GM12878 (cell line): Measurements from ENCODE around the gene CLCNKA. TPM values are rescaled to one million over a fixed set of nuclear protein-coding genes. Genes with fewer than 3 reads are reported as not detected.

ENCODE experiments used
- ATAC-seq: fragments of 200-7000 bp; cut with Tn5 transposase; 3 replicates; pipeline ENCODE4 v1.9.1; 2020; ENCODE audit warnings: mild to moderate bottlenecking, moderate library complexity
- BruUV-seq: library from RNA; stranded (reverse); fragments of 400-500 nt; replicated peaks from 2 replicates; lab custom pipeline; 2021; lab: Mats Ljungman, UMichigan
- CTCF ChIA-PET: fragments of 300-600 bp; sonication (Branson Sonifier 250); formaldehyde crosslinking; extraction: SDS; loops from one replicate; lab custom pipeline; 2021; ENCODE audit warnings: inconsistent platforms; lab: Yijun Ruan, JAX
- POLR2A ChIA-PET: fragments of 350-600 bp; formaldehyde crosslinking; extraction: SDS; loops from one replicate; lab custom pipeline; 2021; ENCODE audit warnings: inconsistent platforms; lab: Charles Lee
- RAD21 ChIA-PET: fragments of 300-600 bp; sonication (Branson Sonifier 250); formaldehyde crosslinking; loops from one replicate; lab custom pipeline; 2023; ENCODE audit warnings: antibody characterized with exemption; ENCODE audit not compliant: unreplicated experiment; lab: Charles Lee
- SMC1A ChIA-PET: fragments of 300-600 bp; sonication (Branson Sonifier 250); formaldehyde crosslinking; loops from one replicate; lab custom pipeline; 2023; ENCODE audit not compliant: unreplicated experiment, uncharacterized antibody; lab: Charles Lee
- DNase-seq: peaks from one replicate; pipeline ENCODE4 v3.0.0-alpha.2; 2011; ENCODE audit warnings: low read depth, low spot score
- FAIRE-seq: peaks from 3 replicates; lab custom pipeline; 2011; peaks lifted over from hg19 to GRCh38; lab: Jason Lieb, UNC
- H2AFZ ChIP-seq: 2 replicates; pipeline ENCODE4 v1.6.0; 2011; ENCODE audit warnings: low read depth, low read length, control low read depth; ENCODE audit not compliant: control insufficient read depth
- H3K27ac ChIP-seq: 2 replicates; pipeline ENCODE4 v1.5.1; 2011; ENCODE audit warnings: control low read depth; ENCODE audit not compliant: control insufficient read depth, insufficient read depth
- H3K27me3 ChIP-seq, 2 experiments: replicated peaks in 1 of 2; 2 replicates each; pipeline versions ENCODE4 v1.6.0 to v1.6.1; 2011; ENCODE audit warnings: low read length in 1 of 2; ENCODE audit not compliant: control insufficient read depth in 2 of 2, insufficient read depth in 2 of 2
- H3K36me3 ChIP-seq, 2 experiments: 2 replicates each; pipeline ENCODE4 v1.5.1; 2011; ENCODE audit warnings: low read length in 1 of 2; ENCODE audit not compliant: control insufficient read depth in 2 of 2, insufficient read depth in 2 of 2
- H3K4me1 ChIP-seq: 2 replicates; pipeline ENCODE4 v1.6.1; 2011; ENCODE audit warnings: mild to moderate bottlenecking, low read length, moderate library complexity, mixed read lengths; ENCODE audit not compliant: control insufficient read depth, insufficient read depth
- H3K4me2 ChIP-seq: 2 replicates; pipeline ENCODE4 v1.6.0; 2011; ENCODE audit warnings: control low read depth; ENCODE audit not compliant: control insufficient read depth, insufficient read depth
- H3K4me3 ChIP-seq: fragments of 200-600 bp; sonication (generic); 2 replicates; pipeline ENCODE4 v1.5.1; 2016
- H3K79me2 ChIP-seq: 2 replicates; pipeline ENCODE4 v1.6.0; 2011; ENCODE audit warnings: low read length; ENCODE audit not compliant: control insufficient read depth, insufficient read depth
- H3K9ac ChIP-seq: 2 replicates; pipeline ENCODE4 v1.8.0; 2011; ENCODE audit warnings: low read length, control low read depth, mixed read lengths; ENCODE audit not compliant: control insufficient read depth, insufficient read depth
- H3K9me3 ChIP-seq: replicated peaks from 3 replicates; pipeline ENCODE4 v1.5.1; 2011; ENCODE audit warnings: mild to moderate bottlenecking, low read length; ENCODE audit not compliant: control insufficient read depth, insufficient read depth
- H4K20me1 ChIP-seq: 2 replicates; pipeline ENCODE4 v1.6.0; 2011; ENCODE audit not compliant: control insufficient read depth, insufficient read depth
- ASH2L ChIP-seq: fragments of 300-600, 200-600 bp; sonication (generic); IDR thresholded peaks from 2 replicates; pipeline ENCODE4 v1.6.1; 2017; ENCODE audit warnings: low read depth, mild to moderate bottlenecking, borderline replicate concordance
- CBX3 ChIP-seq: fragments of 200-600 bp; sonication (generic); IDR thresholded peaks from 2 replicates; pipeline ENCODE4 v1.6.1; 2016; ENCODE audit warnings: low read depth, borderline replicate concordance
- ESRRA ChIP-seq: IDR thresholded peaks from 2 replicates; pipeline ENCODE4 v1.6.1; 2012; ENCODE audit warnings: mild to moderate bottlenecking, low read length, improper control_type of control experiment
- HCFC1 ChIP-seq: fragments of 150-350 bp; IDR thresholded peaks from 2 replicates; pipeline ENCODE4 v1.6.1; 2014; ENCODE audit warnings: low read length
- JUNB ChIP-seq: IDR thresholded peaks from 2 replicates; pipeline ENCODE4 v1.6.1; 2016; ENCODE audit warnings: antibody characterized with exemption, mild to moderate bottlenecking
- KLF5 ChIP-seq: fragments of 450-650 bp; IDR thresholded peaks from 2 replicates; pipeline ENCODE4 v1.6.1; 2014; ENCODE audit warnings: mild to moderate bottlenecking; ENCODE audit not compliant: partially characterized antibody
- NFYA ChIP-seq: IDR thresholded peaks from 2 replicates; pipeline ENCODE4 v1.6.1; 2011; ENCODE audit warnings: low read depth, mild to moderate bottlenecking, low read length, improper control_type of control experiment, borderline replicate concordance
- SMAD5 ChIP-seq: IDR thresholded peaks from 2 replicates; pipeline ENCODE4 v1.6.1; 2016; ENCODE audit warnings: antibody characterized with exemption, low read depth
- SREBF1 ChIP-seq: IDR thresholded peaks from 2 replicates; pipeline ENCODE4 v1.6.1; 2012; ENCODE audit warnings: mild to moderate bottlenecking, low read length
- STAT1 ChIP-seq: fragments of 450-650 bp; conservative IDR thresholded peaks from 2 replicates; pipeline ENCODE4 v1.6.1; 2014; ENCODE audit warnings: antibody characterized with exemption, mild to moderate bottlenecking
- TCF12 ChIP-seq: IDR thresholded peaks from 2 replicates; pipeline ENCODE4 v1.6.1; 2011; ENCODE audit warnings: low read depth, mild to moderate bottlenecking, low read length
- ZBED1 ChIP-seq: IDR thresholded peaks from 2 replicates; pipeline ENCODE4 v1.6.1; 2016; ENCODE audit warnings: borderline replicate concordance
- ZNF207 ChIP-seq: fragments of 450-650 bp; IDR thresholded peaks from 2 replicates; pipeline ENCODE4 v1.6.1; 2014; ENCODE audit warnings: antibody characterized with exemption, mild to moderate bottlenecking, borderline replicate concordance
- WGBS: methylation state at CpG from one replicate; pipeline ENCODE4 v1.1.6; 2016; ENCODE audit warnings: low lambda C conversion rate; ENCODE audit not compliant: insufficient replicate concordance, insufficient coverage; ENCODE audit errors: missing lambda C conversion rate; 5-methylcytosine and 5-hydroxymethylcytosine counted together
- in situ Hi-C: fragments of 300-500 bp; cut with MboI; formaldehyde crosslinking; loops from 9 replicates; pipeline ENCODE4 v1.14.3; 2018; ENCODE audit warnings: mixed read lengths
- intact Hi-C: fragments of 100-400 bp; cut with micrococcal nuclease; formaldehyde crosslinking; loops from one replicate; pipeline ENCODE4 v1.14.2; 2022; ENCODE audit not compliant: unreplicated experiment
- polyA plus RNA-seq, 11 experiments: library from polyadenylated mRNA; depleted of rRNA in 4 of 11; unstranded in 6 of 11; stranded (reverse) in 5 of 11; fragments of >200 nt; fragmentation: Nextera tagmentation in 4 of 11; fragmentation: Illumina TruSeq in 1 of 11; extraction: Ambion mirVana in 4 of 11; extraction: Trizol in 1 of 11; gene quantifications; 1 replicate in 1 of 11; 2 replicates in 10 of 11; pipeline versions ENCODE4 v1.2.1 to v1.2.3, GENCODE V29; 2011 to 2016; ENCODE audit warnings: inconsistent platforms in 2 of 11, missing spikeins in 2 of 11, low read depth in 1 of 11
- total RNA-seq, 4 experiments: library from RNA; depleted of rRNA in 3 of 4; stranded (reverse); fragments of >200 nt in 3 of 4; fragmentation: Illumina TruSeq in 1 of 4; extraction: Trizol in 1 of 4; gene quantifications; 2 replicates each; pipeline versions ENCODE4 v1.2.1 to v1.2.3, GENCODE V29; 2013 to 2021
- TF ChIP-seq, protein P1 (sequence below): fragments of 450-650 bp; formaldehyde crosslinking; IDR thresholded peaks from 2 replicates; pipeline ENCODE4 v1.4.0; 2020; ENCODE audit warnings: mild to moderate bottlenecking, moderate library complexity
- TF ChIP-seq, protein P2 (sequence below): IDR thresholded peaks from 2 replicates; pipeline ENCODE4 v1.6.1; 2011; ENCODE audit warnings: low read depth, low read length, improper control_type of control experiment, borderline replicate concordance

Gene CLCNKA
- total and polyA plus RNA-seq, 10 of the 15 experiments (the other 5 are each of a cell fraction or from before 2014, with no cell fraction given) = 0.02 to 0.15 (median 0.08) TPM; not detected in 6

DNA sequence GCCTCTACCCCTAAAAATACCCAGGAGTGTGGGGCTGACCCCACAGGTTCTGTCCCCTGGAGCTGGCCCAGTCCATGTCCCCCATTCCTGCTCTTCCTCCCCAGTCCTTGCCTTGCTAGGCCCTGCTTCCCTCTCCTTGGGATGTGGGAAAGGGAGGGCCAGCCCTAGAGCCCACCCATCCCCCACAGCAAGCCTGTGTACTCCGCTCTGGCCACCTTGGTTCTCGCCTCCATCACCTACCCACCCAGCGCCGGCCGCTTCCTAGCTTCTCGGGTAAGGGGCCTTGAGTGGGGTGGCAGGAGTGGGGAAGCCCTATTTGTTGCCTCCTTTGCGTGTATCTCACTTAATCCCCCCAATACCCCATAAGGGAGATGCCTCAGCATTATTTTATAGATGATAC is 28.5 kb downstream of the CLCNKA start:
- Histone ChIP-seq H3K4me2 (no peak overlapping the region), H3K4me1 (no peaks in the 10 kb centered on the region), H3K27ac (no peak overlapping the region), H2AFZ (no peak overlapping the region), H3K79me2 (no peaks in the 10 kb centered on the region), H3K36me3 (no peaks in the 10 kb centered on the region), H3K9me3 (no peaks in the 10 kb centered on the region)
- in situ Hi-C loops = no loop called here
- ChIA-PET CTCF (interaction anchor here (1.0 kb wide), 1 partner anchor 91 kb away, joined by 3 read pairs; no protein-coding TSS in a partner anchor), POLR2A (no interaction called here), SMC1A (interaction anchor here (0.5 to 0.9 kb wide), 2 partner anchors 43 to 791 kb away, joined by 3 read pairs; no protein-coding TSS in a partner anchor)
- BruUV-seq = no TSS peak
- DNase-seq (no peak), FAIRE-seq (no peak)
- intact Hi-C loops = loop anchor here (10.0 kb wide), 1 partner anchor 106 kb away; no protein-coding TSS in a partner anchor
- no peak for TF ChIP-seq ZNF207
- TF ChIP-seq CBX3 = no peak
- no peak for TF ChIP-seq NFYA
- TF ChIP-seq, all 136 proteins: peak for 0
- 25% methylated on average over 7 of the region's 7 CpGs for WGBS
- no peak overlapping the region for H3K4me3 ChIP-seq
- no peaks in the 10 kb centered on the region; a peak in 3 of 4 replicates for H3K27me3 ChIP-seq
- no peak overlapping the region for H3K9ac ChIP-seq
- H4K20me1 ChIP-seq = no peaks in the 10 kb centered on the region
- ATAC-seq = no peak
- RAD21 ChIA-PET = no interaction called here

DNA sequence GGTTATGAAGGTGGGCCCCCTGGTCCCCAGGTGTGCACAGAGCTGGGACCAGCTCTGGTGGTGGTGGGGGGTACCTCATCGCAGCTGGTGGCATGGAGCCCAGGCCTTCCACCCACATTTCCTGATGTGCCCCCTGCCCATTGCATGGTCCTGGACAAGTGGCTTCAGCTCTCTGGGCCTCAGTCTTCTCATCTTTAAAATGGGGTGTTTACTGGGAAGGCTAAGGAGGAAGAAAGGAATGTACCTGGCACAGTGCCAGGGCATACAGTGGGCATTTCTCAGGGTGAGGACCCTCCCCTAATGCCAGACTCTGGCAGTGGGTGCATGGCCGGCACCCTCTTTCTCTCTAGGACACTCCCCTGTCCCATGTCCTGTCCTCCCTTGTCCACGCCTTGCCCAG is 29.2 kb downstream of the CLCNKA start:
- Histone ChIP-seq H3K4me1 (no peaks in the 10 kb centered on the region), H3K4me3 (no peak overlapping the region), H3K27ac (no peak overlapping the region), H2AFZ (no peak overlapping the region), H3K9me3 (no peaks in the 10 kb centered on the region), H3K79me2 (no peaks in the 10 kb centered on the region), H3K4me2 (no peak overlapping the region), H3K27me3 (no peaks in the 10 kb centered on the region; a peak in 3 of 4 replicates), H3K9ac (no peak overlapping the region), H3K36me3 (no peaks in the 10 kb centered on the region), H4K20me1 (no peaks in the 10 kb centered on the region)
- WGBS = 0% methylated on average over 3 of the region's 3 CpGs
- in situ Hi-C loops = no loop called here
- ChIA-PET RAD21 (no interaction called here), CTCF (no interaction called here), POLR2A (no interaction called here), SMC1A (interaction anchor here (0.5 to 0.9 kb wide), 2 partner anchors 43 to 791 kb away, joined by 3 read pairs; no protein-coding TSS in a partner anchor)
- FAIRE-seq = no peak
- BruUV-seq = no TSS peak
- intact Hi-C loops = loop anchor here (10.0 kb wide), 1 partner anchor 106 kb away; no protein-coding TSS in a partner anchor
- ATAC-seq = no peak
- no peak for DNase-seq
- TF ChIP-seq, protein P1, sequence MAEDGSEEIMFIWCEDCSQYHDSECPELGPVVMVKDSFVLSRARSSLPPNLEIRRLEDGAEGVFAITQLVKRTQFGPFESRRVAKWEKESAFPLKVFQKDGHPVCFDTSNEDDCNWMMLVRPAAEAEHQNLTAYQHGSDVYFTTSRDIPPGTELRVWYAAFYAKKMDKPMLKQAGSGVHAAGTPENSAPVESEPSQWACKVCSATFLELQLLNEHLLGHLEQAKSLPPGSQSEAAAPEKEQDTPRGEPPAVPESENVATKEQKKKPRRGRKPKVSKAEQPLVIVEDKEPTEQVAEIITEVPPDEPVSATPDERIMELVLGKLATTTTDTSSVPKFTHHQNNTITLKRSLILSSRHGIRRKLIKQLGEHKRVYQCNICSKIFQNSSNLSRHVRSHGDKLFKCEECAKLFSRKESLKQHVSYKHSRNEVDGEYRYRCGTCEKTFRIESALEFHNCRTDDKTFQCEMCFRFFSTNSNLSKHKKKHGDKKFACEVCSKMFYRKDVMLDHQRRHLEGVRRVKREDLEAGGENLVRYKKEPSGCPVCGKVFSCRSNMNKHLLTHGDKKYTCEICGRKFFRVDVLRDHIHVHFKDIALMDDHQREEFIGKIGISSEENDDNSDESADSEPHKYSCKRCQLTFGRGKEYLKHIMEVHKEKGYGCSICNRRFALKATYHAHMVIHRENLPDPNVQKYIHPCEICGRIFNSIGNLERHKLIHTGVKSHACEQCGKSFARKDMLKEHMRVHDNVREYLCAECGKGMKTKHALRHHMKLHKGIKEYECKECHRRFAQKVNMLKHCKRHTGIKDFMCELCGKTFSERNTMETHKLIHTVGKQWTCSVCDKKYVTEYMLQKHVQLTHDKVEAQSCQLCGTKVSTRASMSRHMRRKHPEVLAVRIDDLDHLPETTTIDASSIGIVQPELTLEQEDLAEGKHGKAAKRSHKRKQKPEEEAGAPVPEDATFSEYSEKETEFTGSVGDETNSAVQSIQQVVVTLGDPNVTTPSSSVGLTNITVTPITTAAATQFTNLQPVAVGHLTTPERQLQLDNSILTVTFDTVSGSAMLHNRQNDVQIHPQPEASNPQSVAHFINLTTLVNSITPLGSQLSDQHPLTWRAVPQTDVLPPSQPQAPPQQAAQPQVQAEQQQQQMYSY = no peak
- TF ChIP-seq ZBED1 = no peak
- no peak for TF ChIP-seq ASH2L
- no peak for TF ChIP-seq NFYA
- no peak for TF ChIP-seq ESRRA
- TF ChIP-seq TCF12 = no peak
- no peak for TF ChIP-seq JUNB
- no peak for TF ChIP-seq KLF5
- TF ChIP-seq, protein P2, sequence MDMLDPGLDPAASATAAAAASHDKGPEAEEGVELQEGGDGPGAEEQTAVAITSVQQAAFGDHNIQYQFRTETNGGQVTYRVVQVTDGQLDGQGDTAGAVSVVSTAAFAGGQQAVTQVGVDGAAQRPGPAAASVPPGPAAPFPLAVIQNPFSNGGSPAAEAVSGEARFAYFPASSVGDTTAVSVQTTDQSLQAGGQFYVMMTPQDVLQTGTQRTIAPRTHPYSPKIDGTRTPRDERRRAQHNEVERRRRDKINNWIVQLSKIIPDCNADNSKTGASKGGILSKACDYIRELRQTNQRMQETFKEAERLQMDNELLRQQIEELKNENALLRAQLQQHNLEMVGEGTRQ = no peak
- no peak for TF ChIP-seq SREBF1
- no peak for TF ChIP-seq SMAD5
- TF ChIP-seq HCFC1 = no peak
- TF ChIP-seq STAT1 = no peak
